A549 (cell line): ENCODE data around the gene PNPLA7. TPM values are rescaled to one million over a fixed set of nuclear protein-coding genes. Genes with fewer than 3 reads are reported as not detected.
A peak's percentile ranks its signal among the peaks of the same experiment; 100 is the strongest.

Source experiments
- ATAC-seq, 2 experiments: fragments of 200-7000 bp in 1 of 2; fragments of >200 bp in 1 of 2; cut with Nextera tagmentation in 1 of 2; cut with Tn5 transposase in 1 of 2; 3 replicates each; pipeline versions ENCODE4 v1.8.0 to v1.9.1; 2018 to 2020; ENCODE audit warnings: mild to moderate bottlenecking in 1 of 2, moderate library complexity in 1 of 2
- CTCF ChIA-PET: fragments of 300-600 bp; sonication (Branson Sonifier 250); formaldehyde crosslinking; extraction: SDS; loops from one replicate; lab custom pipeline; 2021; ENCODE audit warnings: antibody characterized with exemption, inconsistent platforms; lab: Yijun Ruan, JAX
- POLR2A ChIA-PET: fragments of 350-600 bp; formaldehyde crosslinking; extraction: SDS; loops from one replicate; lab custom pipeline; 2021; ENCODE audit warnings: antibody characterized with exemption, inconsistent platforms; lab: Yijun Ruan, JAX
- DNase-seq, 2 experiments: peaks; one replicate each; pipeline versions ENCODE4 v3.0.0 to v3.0.0-alpha.2; 2011 to 2016; ENCODE audit warnings: low read depth in 1 of 2, low spot score in 1 of 2
- FAIRE-seq: peaks from 2 replicates; lab custom pipeline; 2011; peaks lifted over from hg19 to GRCh38; lab: Jason Lieb, UNC
- H3K27ac ChIP-seq, 2 experiments: fragments of >200 bp; sonication (Bioruptor Twin); formaldehyde crosslinking; 3 replicates each; pipeline ENCODE4 v1.5.1; 2016 to 2017
- H3K4me1 ChIP-seq: fragments of >200 bp; sonication (Bioruptor Twin); formaldehyde crosslinking; 3 replicates; pipeline ENCODE4 v1.6.1; 2016
- H3K4me2 ChIP-seq: fragments of >200 bp; sonication (Bioruptor Twin); formaldehyde crosslinking; 3 replicates; pipeline ENCODE4 v1.6.1; 2016
- H3K4me3 ChIP-seq: fragments of >200 bp; sonication (Bioruptor Twin); formaldehyde crosslinking; 3 replicates; pipeline ENCODE4 v1.5.1; 2016
- H3K9me3 ChIP-seq: fragments of >200 bp; sonication (Bioruptor Twin); formaldehyde crosslinking; 3 replicates; pipeline ENCODE4 v1.6.1; 2016
- ATOH8 ChIP-seq: fragments of 250-450 bp; sonication (Bioruptor Pico); IDR thresholded peaks from 2 replicates; pipeline ENCODE4 v1.5.0; 2020; ENCODE audit warnings: low read depth, mild to moderate bottlenecking, moderate library complexity
- CBX2 ChIP-seq: fragments of 200-600 bp; sonication (generic); IDR thresholded peaks from 2 replicates; pipeline ENCODE4 v1.6.1; 2016; ENCODE audit warnings: low read depth, mild to moderate bottlenecking, borderline replicate concordance
- CBX8 ChIP-seq: fragments of 200-600 bp; sonication (generic); IDR thresholded peaks from 2 replicates; pipeline ENCODE4 v1.6.1; 2016
- CHD4 ChIP-seq: fragments of 200-600 bp; sonication (generic); IDR thresholded peaks from 2 replicates; pipeline ENCODE4 v1.6.1; 2016; ENCODE audit warnings: antibody characterized with exemption, mild to moderate bottlenecking, borderline replicate concordance
- CTCF ChIP-seq: fragments of >200 bp; sonication (Bioruptor Twin); formaldehyde crosslinking; IDR thresholded peaks from 3 replicates; pipeline ENCODE4 v1.5.1; 2016
- E2F6 ChIP-seq: IDR thresholded peaks from 2 replicates; pipeline ENCODE4 v1.6.1; 2012; ENCODE audit warnings: low read depth, borderline replicate concordance
- FOSB ChIP-seq: fragments of 250-450 bp; sonication (Bioruptor Pico); IDR thresholded peaks from 2 replicates; pipeline ENCODE4 v1.5.0; 2020; ENCODE audit warnings: mild to moderate bottlenecking, moderate library complexity
- FOSL2 ChIP-seq, 2 experiments: fragments of 450-650 bp in 1 of 2; fragments of >200 bp in 1 of 2; sonication (Bioruptor Twin) in 1 of 2; formaldehyde crosslinking; IDR thresholded peaks; 2 replicates each; pipeline versions ENCODE4 v1.5.0 to v1.6.1; 2016 to 2020; ENCODE audit warnings: mild to moderate bottlenecking in 1 of 2, moderate library complexity in 1 of 2
- FOXS1 ChIP-seq: fragments of 250-450 bp; sonication (Bioruptor Pico); IDR thresholded peaks from 2 replicates; pipeline ENCODE4 v1.5.0; 2020; ENCODE audit warnings: mild to moderate bottlenecking, moderate library complexity
- GATA3 ChIP-seq: IDR thresholded peaks from 2 replicates; pipeline ENCODE4 v1.6.1; 2012; ENCODE audit warnings: borderline replicate concordance
- HEYL ChIP-seq: fragments of 250-450 bp; sonication (Bioruptor Pico); IDR thresholded peaks from 2 replicates; pipeline ENCODE4 v1.8.0; 2021; ENCODE audit warnings: mild to moderate bottlenecking, moderate library complexity
- HOXB13 ChIP-seq: fragments of 250-450 bp; sonication (Bioruptor Pico); IDR thresholded peaks from 2 replicates; pipeline ENCODE4 v1.5.0; 2020; ENCODE audit warnings: low read depth, mild to moderate bottlenecking, moderate library complexity
- JUNB ChIP-seq: fragments of >200 bp; sonication (Bioruptor Twin); formaldehyde crosslinking; IDR thresholded peaks from 2 replicates; pipeline ENCODE4 v1.6.1; 2016
- KDM1A ChIP-seq: fragments of 200-600 bp; sonication (generic); IDR thresholded peaks from 2 replicates; pipeline ENCODE4 v1.6.1; 2016; ENCODE audit warnings: low read depth, mild to moderate bottlenecking
- MYC ChIP-seq: IDR thresholded peaks from 2 replicates; pipeline ENCODE4 v1.6.1; 2012; ENCODE audit warnings: mild to moderate bottlenecking, inconsistent platforms, low read length, improper control_type of control experiment, borderline replicate concordance
- NPAS2 ChIP-seq: fragments of 250-450 bp; sonication (Bioruptor Pico); IDR thresholded peaks from 2 replicates; pipeline ENCODE4 v1.8.0; 2022; ENCODE audit warnings: mild to moderate bottlenecking, moderate library complexity, borderline replicate concordance
- NR3C1 ChIP-seq: fragments of >200 bp; sonication (Bioruptor Twin); formaldehyde crosslinking; IDR thresholded peaks from 3 replicates; pipeline ENCODE4 v1.6.1; 2017
- POLR2A ChIP-seq: IDR thresholded peaks from 2 replicates; pipeline ENCODE4 v1.6.1; 2012; ENCODE audit warnings: mild to moderate bottlenecking, low read length
- POLR2AphosphoS2 ChIP-seq: conservative IDR thresholded peaks from 2 replicates; pipeline ENCODE4 v1.6.1; 2012; ENCODE audit warnings: low read length, improper control_type of control experiment, inconsistent platforms
- RNF2 ChIP-seq: fragments of 200-600 bp; sonication (generic); IDR thresholded peaks from 2 replicates; pipeline ENCODE4 v1.6.1; 2016; ENCODE audit warnings: low read depth, mild to moderate bottlenecking, antibody characterized with exemption, moderate library complexity, borderline replicate concordance
- SMC3 ChIP-seq: fragments of >200 bp; sonication (Bioruptor Twin); formaldehyde crosslinking; IDR thresholded peaks from 3 replicates; pipeline ENCODE4 v1.6.1; 2018; ENCODE audit warnings: inconsistent platforms
- TFCP2L1 ChIP-seq: fragments of 250-450 bp; sonication (Bioruptor Pico); IDR thresholded peaks from 2 replicates; pipeline ENCODE4 v1.5.0; 2021; ENCODE audit warnings: mild to moderate bottlenecking
- ZFP36 ChIP-seq: fragments of 450-650 bp; IDR thresholded peaks from 2 replicates; pipeline ENCODE4 v1.6.1; 2014; ENCODE audit warnings: borderline replicate concordance; ENCODE audit not compliant: partially characterized antibody
- ZNF302 ChIP-seq: fragments of 250-450 bp; sonication (Bioruptor Pico); IDR thresholded peaks from 2 replicates; pipeline ENCODE4 v1.9.0; 2021; ENCODE audit warnings: inconsistent platforms, mild to moderate bottlenecking, moderate library complexity
- ZSCAN20 ChIP-seq: fragments of 250-450 bp; sonication (Bioruptor Pico); IDR thresholded peaks from 2 replicates; pipeline ENCODE4 v1.8.0; 2022; ENCODE audit warnings: mild to moderate bottlenecking, moderate library complexity
- WGBS: methylation state at CpG from one replicate; pipeline ENCODE4 v1.1.6; 2017; ENCODE audit errors: missing lambda C conversion rate; 5-methylcytosine and 5-hydroxymethylcytosine counted together
- polyA plus RNA-seq, 4 experiments: library from polyadenylated mRNA; depleted of rRNA in 3 of 4; stranded (reverse); fragments of >200 nt; fragmentation: RNase III in 1 of 4; extraction: RNeasy Plus Mini Kit Qiagen cat#74134 plus additional on column Dnase treatment in 1 of 4; gene quantifications; 2 replicates in 3 of 4; 3 replicates in 1 of 4; pipeline ENCODE4 v1.2.3, GENCODE V29; 2011 to 2017

Gene PNPLA7
- polyA plus RNA-seq, 2 of the 4 experiments (the other 2 are of a cell fraction): 0.31 to 1.1 TPM

GRCh38 chr9:137506274-137506673 is 43.9 kb downstream of the PNPLA7 start:
- POLR2A ChIA-PET: interaction anchor here (0.7 kb wide), 1 partner anchor 83 kb away, joined by 3 read pairs; the partner anchor contains the start of genes EXD3 and NOXA1
- CTCF ChIA-PET: interaction anchor here (0.6 to 1.7 kb wide), 8 partner anchors 14 to 82 kb away, joined by 3 to 10 read pairs (median 4); partner anchors contain the start of gene NSMF
- peak overlapping the region; percentile 35; the same call in 2 of the 3 replicates for H3K4me2 ChIP-seq
- H3K4me3 ChIP-seq: no peak overlapping the region
- no peak for TF ChIP-seq RNF2
- TF ChIP-seq JUNB: no peak
- no peak for TF ChIP-seq E2F6
- TF ChIP-seq CHD4: no peak
- TF ChIP-seq TFCP2L1 (CRISPR knock-in tag): no peak
- no peak for TF ChIP-seq KDM1A
- no peak for TF ChIP-seq GATA3
- TF ChIP-seq ZNF302 (CRISPR knock-in tag): no peak
- TF ChIP-seq FOXS1 (CRISPR knock-in tag): no peak
- TF ChIP-seq ATOH8: no peak
- no peak for TF ChIP-seq NPAS2
- TF ChIP-seq FOSL2 (IDR thresholded peaks at IDR 0.05): no peak
- TF ChIP-seq FOSL2 (CRISPR knock-in tag; IDR thresholded peaks at IDR 0.05): no peak
- WGBS: 50% methylated on average over 7 of the region's 15 CpGs
- no peak overlapping the region for H3K27ac ChIP-seq
- FAIRE-seq (no peak), ATAC-seq (peak; percentile 79 to 82), DNase-seq (peak; percentile 57 to 71)
- no peaks in the 10 kb centered on the region for H3K9me3 ChIP-seq
- peaks cover 13% of the 10 kb centered on the region; the same call in 2 of the 3 replicates for H3K4me1 ChIP-seq

GRCh38 chr9:137505421-137506140 is 44.6 kb downstream of the PNPLA7 start:
- 89% methylated on average over 25 of the region's 28 CpGs for WGBS
- no peak for FAIRE-seq
- CTCF ChIA-PET: interaction anchor here (0.6 to 1.7 kb wide), 9 partner anchors 15 to 233 kb away, joined by 3 to 10 read pairs (median 3); partner anchors contain the start of gene NSMF
- Histone ChIP-seq H3K27ac (no peak overlapping the region), H3K4me1 (peaks cover 13% of the 10 kb centered on the region; the same call in 2 of the 3 replicates), H3K4me2 (peak overlapping the region; percentile 35; the same call in 2 of the 3 replicates), H3K9me3 (no peaks in the 10 kb centered on the region), H3K4me3 (no peak overlapping the region)
- POLR2A ChIA-PET: interaction anchor here (0.6 to 0.8 kb wide), 2 partner anchors 46 to 110 kb away, joined by 3 read pairs; partner anchors contain the start of gene NSMF
- DNase-seq: no peak
- ATAC-seq: peak; percentile 3 to 5; a peak in 2 of 6 replicates
- TF ChIP-seq CHD4 (no peak), POLR2A (no peak), KDM1A (no peak), NR3C1 (no peak), HEYL (CRISPR knock-in tag) (no peak), ZSCAN20 (no peak), FOSB (CRISPR knock-in tag) (no peak), CBX8 (no peak)
- TF ChIP-seq, all 56 proteins: peak for 0

- DNase-seq (no peak), ATAC-seq (no peak), FAIRE-seq (no peak)
- H3K4me3 ChIP-seq: no peak overlapping the region
- TF ChIP-seq TFCP2L1 (CRISPR knock-in tag) (no peak), NPAS2 (no peak), MYC (no peak), CBX2 (no peak), SMC3 (no peak), GATA3 (no peak), CTCF (no peak), KDM1A (no peak), POLR2AphosphoS2 (no peak), HOXB13 (CRISPR knock-in tag) (no peak), ZFP36 (no peak)
- ChIA-PET POLR2A (no interaction called here), CTCF (interaction anchor here (1.1 to 1.3 kb wide), 2 partner anchors 30 to 58 kb away, joined by 3 read pairs; no protein-coding TSS in a partner anchor)
- no peak overlapping the region for H3K4me2 ChIP-seq
- peaks cover 13% of the 10 kb centered on the region; the same call in 2 of the 3 replicates for H3K4me1 ChIP-seq
- 75% methylated on average over 7 of the region's 7 CpGs for WGBS
- no peaks in the 10 kb centered on the region for H3K9me3 ChIP-seq
- no peak overlapping the region for H3K27ac ChIP-seq
These were observed 45.8 kb downstream of the PNPLA7 start for GRCh38 chr9:137504432-137504777.
